Measurements from ENCODE around the gene MYOG.

MYOG gene

DNA sequence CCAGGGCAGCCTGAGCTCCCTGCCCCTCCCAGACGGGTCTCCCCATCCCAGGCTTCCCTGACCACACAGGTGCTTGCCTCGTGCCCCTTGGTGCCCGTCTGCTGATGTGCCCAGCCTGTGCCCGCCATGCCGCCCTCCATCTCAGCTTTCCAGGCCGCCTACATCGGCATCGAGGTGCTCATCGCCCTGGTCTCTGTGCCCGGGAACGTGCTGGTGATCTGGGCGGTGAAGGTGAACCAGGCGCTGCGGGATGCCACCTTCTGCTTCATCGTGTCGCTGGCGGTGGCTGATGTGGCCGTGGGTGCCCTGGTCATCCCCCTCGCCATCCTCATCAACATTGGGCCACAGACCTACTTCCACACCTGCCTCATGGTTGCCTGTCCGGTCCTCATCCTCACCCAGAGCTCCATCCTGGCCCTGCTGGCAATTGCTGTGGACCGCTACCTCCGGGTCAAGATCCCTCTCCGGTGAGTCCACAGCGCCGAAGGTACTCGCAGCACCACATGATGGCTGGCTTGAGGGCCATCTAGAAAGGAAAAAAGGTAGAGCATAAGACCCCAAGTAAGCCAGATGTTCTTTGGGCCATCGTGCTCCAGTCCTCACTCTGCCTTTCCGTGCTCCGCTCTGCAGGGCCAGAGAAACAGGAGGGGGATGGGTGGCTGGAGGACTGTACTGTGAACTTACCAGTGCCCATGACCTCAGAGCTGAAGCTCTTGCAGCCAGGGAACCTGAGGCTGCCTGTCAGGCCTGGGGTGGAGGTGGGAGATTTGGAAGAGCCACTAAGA is 43.1 kb upstream of the MYOG start:
- H3K56ac ChIP-seq (ENCODE audit: low read length) = peak overlapping the region; percentile 87
- H3K79me2 ChIP-seq (ENCODE audit: control insufficient read depth, insufficient read depth, low read length) = peaks cover 2% of the 10 kb centered on the region
- H4K8ac ChIP-seq (ENCODE audit: low read depth, low read length) = no peak overlapping the region
- no peak overlapping the region for H2BK120ac ChIP-seq (ENCODE audit: low read depth, low read length)
- peak overlapping the region; percentile 61 for H2AK5ac ChIP-seq (ENCODE audit: low read length)
- H3K18ac ChIP-seq (ENCODE audit: low read length) = no peak overlapping the region
- no peak for DNase-seq
- no peaks in the 10 kb centered on the region for H3K36me3 ChIP-seq (ENCODE audit: control insufficient read depth, insufficient read depth, low read length)
- no peak overlapping the region for H2BK15ac ChIP-seq (replicated peaks; ENCODE audit: low read depth)
- H3K4me1 ChIP-seq (ENCODE audit: control insufficient read depth, low read depth, low read length) = peaks cover 20% of the 10 kb centered on the region
- no peak overlapping the region for H2BK5ac ChIP-seq (ENCODE audit: low read length)
- H3K27ac ChIP-seq (ENCODE audit: low read depth, low read length) = no peak overlapping the region
- no peak overlapping the region for H3K4me3 ChIP-seq (ENCODE audit: low read length)
- H3K27me3 ChIP-seq (ENCODE audit: insufficient read depth, low read length, poor library complexity) = no peaks in the 10 kb centered on the region
- H3K79me1 ChIP-seq (ENCODE audit: low read length) = no peaks in the 10 kb centered on the region
- peak overlapping the region; percentile 76 for H3K4me2 ChIP-seq (ENCODE audit: low read length)
- H3K23ac ChIP-seq (ENCODE audit: low read length) = peak overlapping the region; percentile 90
- H4K5ac ChIP-seq (ENCODE audit: low read length) = no peak overlapping the region
- no CpG with 5 or more reads among the region's 29 CpGs for WGBS (ENCODE audit: extremely low coverage, insufficient coverage, low lambda C conversion rate)
- no peak overlapping the region for H3K4ac ChIP-seq (ENCODE audit: low read depth, low read length)
- peak overlapping the region; percentile 54 for H3K9ac ChIP-seq (ENCODE audit: low read length)

DNA sequence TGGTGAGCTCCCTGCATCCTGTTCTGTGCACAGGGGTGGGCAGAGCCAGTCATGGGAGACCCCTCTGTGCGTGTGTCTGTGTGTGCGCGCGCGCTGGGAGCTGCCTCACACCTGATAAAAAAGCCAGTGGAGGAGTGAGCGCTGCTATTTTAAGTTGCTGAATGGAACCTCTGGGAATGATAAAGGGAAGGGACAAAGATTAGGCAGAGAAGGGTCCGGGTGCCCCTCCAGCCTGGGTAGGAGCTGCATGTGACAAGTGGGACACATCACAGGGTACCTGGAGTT is 42.6 kb upstream of the MYOG start:
- Histone ChIP-seq H3K4me3 (ENCODE audit: low read length) (peak overlapping the region; percentile 28), H3K56ac (ENCODE audit: low read length) (peak overlapping the region; percentile 87), H3K23ac (ENCODE audit: low read length) (peak overlapping the region; percentile 90), H3K18ac (ENCODE audit: low read length) (peak overlapping the region; percentile 57), H2BK5ac (ENCODE audit: low read length) (no peak overlapping the region), H2AK5ac (ENCODE audit: low read length) (peak overlapping the region; percentile 61), H3K79me1 (ENCODE audit: low read length) (no peaks in the 10 kb centered on the region), H3K27me3 (ENCODE audit: insufficient read depth, low read length, poor library complexity) (no peaks in the 10 kb centered on the region), H3K79me2 (ENCODE audit: control insufficient read depth, insufficient read depth, low read length) (peaks cover 2% of the 10 kb centered on the region), H3K4me1 (ENCODE audit: control insufficient read depth, low read depth, low read length) (peaks cover 16% of the 10 kb centered on the region), H2BK15ac (replicated peaks; ENCODE audit: low read depth) (no peak overlapping the region), H3K9ac (ENCODE audit: low read length) (peak overlapping the region; percentile 54), H4K8ac (ENCODE audit: low read depth, low read length) (no peak overlapping the region), H2BK120ac (ENCODE audit: low read depth, low read length) (no peak overlapping the region), H3K4ac (ENCODE audit: low read depth, low read length) (no peak overlapping the region), H3K36me3 (ENCODE audit: control insufficient read depth, insufficient read depth, low read length) (no peaks in the 10 kb centered on the region), H3K27ac (ENCODE audit: low read depth, low read length) (peak overlapping the region; percentile 78), H4K5ac (ENCODE audit: low read length) (no peak overlapping the region), H3K4me2 (ENCODE audit: low read length) (peak overlapping the region; percentile 76)
- WGBS (ENCODE audit: extremely low coverage, insufficient coverage, low lambda C conversion rate) = no CpG with 5 or more reads among the region's 7 CpGs
- no peak for DNase-seq

DNA sequence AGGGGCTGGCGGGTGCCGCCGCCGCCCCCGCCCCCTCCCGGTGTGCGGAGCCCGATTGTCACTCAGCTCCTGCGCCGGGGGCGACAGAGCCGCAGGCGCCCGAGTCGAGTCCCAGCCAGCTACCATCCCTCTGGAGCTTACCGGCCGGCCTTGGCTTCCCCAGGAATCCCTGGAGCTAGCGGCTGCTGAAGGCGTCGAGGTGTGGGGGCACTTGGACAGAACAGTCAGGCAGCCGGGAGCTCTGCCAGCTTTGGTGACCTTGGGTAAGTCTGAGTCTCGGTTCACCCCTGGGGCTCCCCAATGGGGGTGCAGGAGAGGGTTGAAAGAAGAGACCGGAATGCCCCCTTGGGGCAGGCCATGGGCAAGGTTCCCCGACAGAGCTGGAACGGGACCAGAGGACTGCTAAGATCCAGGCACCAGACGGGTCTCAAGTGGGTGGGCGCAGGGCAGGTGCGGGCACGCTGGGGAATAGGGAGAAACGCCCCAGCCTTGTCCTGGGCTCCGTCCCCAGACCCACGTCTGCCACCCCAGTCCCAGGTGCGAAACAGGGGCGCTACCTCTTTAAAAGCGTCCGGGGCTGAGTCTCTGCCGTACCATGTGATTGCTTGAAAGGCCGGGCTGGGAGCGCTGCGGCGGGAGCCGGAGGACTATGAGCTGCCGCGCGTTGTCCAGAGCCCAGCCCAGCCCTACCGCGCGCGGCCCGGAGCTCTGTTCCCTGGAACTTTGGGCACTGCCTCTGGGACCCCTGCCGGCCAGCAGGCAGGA is 42.0 kb upstream of the MYOG start, which contains the start of gene ADORA1:
Gene ADORA1, plus strand, starts transcription at position 61 of the 765 bp plus-strand sequence. CDS start 1,116 bp downstream, outside the sequence.
- H2BK5ac ChIP-seq (ENCODE audit: low read length) = peak within 1 kb of the TSS; percentile 42
- peak within 1 kb of the TSS; percentile 44 for H3K4me3 ChIP-seq (ENCODE audit: low read length)
- peak within 1 kb of the TSS; percentile 78 for H3K27ac ChIP-seq (ENCODE audit: low read depth, low read length)
- H3K18ac ChIP-seq (ENCODE audit: low read length) = peak within 1 kb of the TSS; percentile 62
- peak within 1 kb of the TSS; percentile 54 for H3K9ac ChIP-seq (ENCODE audit: low read length)
- H3K79me2 ChIP-seq (ENCODE audit: control insufficient read depth, insufficient read depth, low read length) = peaks cover 2% of the 10 kb centered on the region
- H3K36me3 ChIP-seq (ENCODE audit: control insufficient read depth, insufficient read depth, low read length) = no peaks in the 10 kb centered on the region
- H4K8ac ChIP-seq (ENCODE audit: low read depth, low read length) = no peak within 1 kb of the TSS
- peak within 1 kb of the TSS; percentile 69 for H2BK120ac ChIP-seq (ENCODE audit: low read depth, low read length)
- H4K5ac ChIP-seq (ENCODE audit: low read length) = no peak within 1 kb of the TSS
- H3K27me3 ChIP-seq (ENCODE audit: insufficient read depth, low read length, poor library complexity) = no peaks in the 10 kb centered on the region
- H3K4me1 ChIP-seq (ENCODE audit: control insufficient read depth, low read depth, low read length) = peaks cover 16% of the 10 kb centered on the region
- H3K4me2 ChIP-seq (ENCODE audit: low read length) = peak within 1 kb of the TSS; percentile 76
- peak within 1 kb of the TSS; percentile 87 for H3K56ac ChIP-seq (ENCODE audit: low read length)
- WGBS (ENCODE audit: extremely low coverage, insufficient coverage, low lambda C conversion rate) = no CpG with 5 or more reads among the region's 51 CpGs
- peak within 1 kb of the TSS; percentile 84 for H3K4ac ChIP-seq (ENCODE audit: low read depth, low read length)
- DNase-seq = peak; percentile 87
- no peaks in the 10 kb centered on the region for H3K79me1 ChIP-seq (ENCODE audit: low read length)
- peak within 1 kb of the TSS; percentile 90 for H3K23ac ChIP-seq (ENCODE audit: low read length)
- H2AK5ac ChIP-seq (ENCODE audit: low read length) = peak within 1 kb of the TSS; percentile 61
- H2BK15ac ChIP-seq (replicated peaks; ENCODE audit: low read depth) = no peak within 1 kb of the TSS

DNA sequence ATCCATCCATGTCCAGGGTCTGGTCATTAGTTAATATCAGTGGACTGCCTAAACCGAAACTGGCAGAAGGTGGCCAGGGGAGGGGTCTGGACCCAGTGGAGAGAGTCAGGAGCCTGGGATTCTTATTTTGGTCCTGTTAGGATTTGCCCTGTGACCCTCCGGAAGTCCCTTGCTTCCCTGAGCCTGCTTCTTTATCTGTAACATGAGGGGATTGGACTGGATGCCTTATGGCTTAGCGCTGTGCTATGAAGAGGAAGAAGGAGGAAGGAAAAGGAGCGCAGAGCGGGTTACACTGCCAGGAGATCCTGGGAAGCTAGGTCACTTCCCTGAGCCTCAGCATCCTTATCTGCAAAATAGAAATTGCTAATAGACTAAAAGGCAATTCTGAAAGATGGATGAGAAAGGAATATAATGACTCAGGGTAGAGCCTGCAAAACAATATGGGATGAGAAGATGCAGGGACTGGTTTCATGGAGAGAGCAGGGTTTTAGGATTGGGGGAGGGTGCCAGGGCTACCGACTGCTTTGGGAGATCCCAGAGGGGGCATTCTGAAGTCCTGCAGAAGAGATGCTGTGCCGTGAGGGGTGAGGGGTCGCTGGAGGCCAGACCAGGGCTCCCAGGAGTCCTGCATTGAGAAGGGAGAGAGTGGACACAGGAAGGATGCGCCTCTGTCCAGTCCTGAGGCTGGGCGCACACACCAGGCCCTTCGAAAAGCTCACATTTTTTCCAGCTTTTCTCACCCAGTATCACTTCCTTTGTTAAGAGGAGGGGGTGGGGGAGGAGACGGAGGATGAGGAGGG is 41.3 kb upstream of the MYOG start:
- DNase-seq = no peak

DNA sequence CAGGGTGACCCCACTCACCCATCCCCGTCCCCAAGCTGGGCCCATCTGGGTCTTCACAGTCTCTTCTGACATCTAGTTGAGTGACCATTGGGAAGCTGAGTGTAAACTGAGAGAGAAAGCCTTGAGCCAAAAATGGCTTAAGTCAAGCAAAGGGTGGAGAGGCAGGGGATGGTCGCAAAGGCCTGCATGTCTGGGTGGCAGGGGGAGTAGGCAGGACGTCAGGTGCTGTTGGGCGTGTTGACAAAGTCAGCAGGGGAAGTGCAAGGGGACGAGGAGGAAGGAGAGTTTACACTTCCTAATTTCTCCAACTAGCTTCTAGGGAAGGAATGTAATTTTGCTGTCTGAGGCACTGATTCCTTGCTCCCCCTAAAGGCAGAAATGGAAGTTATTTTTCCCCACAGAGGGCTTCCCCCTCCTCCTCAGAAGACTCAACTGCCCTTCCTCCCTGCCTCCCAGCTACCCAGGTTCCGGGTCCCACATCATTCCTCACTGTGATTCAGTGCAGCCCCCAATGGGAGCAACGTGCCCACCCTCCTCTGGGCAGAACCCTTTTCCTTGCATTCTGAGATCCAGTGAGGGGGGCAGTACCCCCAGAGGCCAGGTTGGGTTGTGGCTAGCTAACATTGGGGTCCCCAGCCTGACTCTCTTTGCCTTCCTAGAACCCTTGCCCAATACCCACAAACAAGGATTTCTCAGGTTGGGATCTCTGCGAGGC is 40.5 kb upstream of the MYOG start:
- Histone ChIP-seq H3K27me3 (ENCODE audit: insufficient read depth, low read length, poor library complexity) (no peaks in the 10 kb centered on the region), H3K23ac (ENCODE audit: low read length) (no peak overlapping the region), H3K79me1 (ENCODE audit: low read length) (no peaks in the 10 kb centered on the region), H3K18ac (ENCODE audit: low read length) (peak overlapping the region; percentile 11), H3K4me2 (ENCODE audit: low read length) (no peak overlapping the region), H3K9ac (ENCODE audit: low read length) (peak overlapping the region; percentile 8), H3K56ac (ENCODE audit: low read length) (peak overlapping the region; percentile 68), H2BK15ac (replicated peaks; ENCODE audit: low read depth) (no peak overlapping the region), H3K4me1 (ENCODE audit: control insufficient read depth, low read depth, low read length) (peaks cover 16% of the 10 kb centered on the region), H3K4me3 (ENCODE audit: low read length) (no peak overlapping the region), H3K4ac (ENCODE audit: low read depth, low read length) (peak overlapping the region; percentile 70), H2BK120ac (ENCODE audit: low read depth, low read length) (peak overlapping the region; percentile 69), H3K36me3 (ENCODE audit: control insufficient read depth, insufficient read depth, low read length) (no peaks in the 10 kb centered on the region), H2BK5ac (ENCODE audit: low read length) (no peak overlapping the region), H4K8ac (ENCODE audit: low read depth, low read length) (no peak overlapping the region), H3K27ac (ENCODE audit: low read depth, low read length) (peak overlapping the region; percentile 69), H3K79me2 (ENCODE audit: control insufficient read depth, insufficient read depth, low read length) (peaks cover 2% of the 10 kb centered on the region), H2AK5ac (ENCODE audit: low read length) (peak overlapping the region; percentile 3), H4K5ac (ENCODE audit: low read length) (no peak overlapping the region)
- WGBS (ENCODE audit: extremely low coverage, insufficient coverage, low lambda C conversion rate) = no CpG with 5 or more reads among the region's 8 CpGs
- peak; percentile 86 for DNase-seq

More for the DNA sequence above, 41.3 kb upstream of the MYOG start:
- Histone ChIP-seq H2BK15ac (replicated peaks; ENCODE audit: low read depth) (no peak overlapping the region), H3K27me3 (ENCODE audit: insufficient read depth, low read length, poor library complexity) (no peaks in the 10 kb centered on the region), H3K4me3 (ENCODE audit: low read length) (no peak overlapping the region), H3K56ac (ENCODE audit: low read length) (peak overlapping the region; percentile 68), H3K18ac (ENCODE audit: low read length) (peak overlapping the region; percentile 62), H3K23ac (ENCODE audit: low read length) (no peak overlapping the region), H3K79me2 (ENCODE audit: control insufficient read depth, insufficient read depth, low read length) (peaks cover 2% of the 10 kb centered on the region), H3K79me1 (ENCODE audit: low read length) (no peaks in the 10 kb centered on the region), H3K9ac (ENCODE audit: low read length) (peak overlapping the region; percentile 8), H3K27ac (ENCODE audit: low read depth, low read length) (peak overlapping the region; percentile 69), H2AK5ac (ENCODE audit: low read length) (peak overlapping the region; percentile 3), H3K4me1 (ENCODE audit: control insufficient read depth, low read depth, low read length) (peaks cover 16% of the 10 kb centered on the region), H2BK120ac (ENCODE audit: low read depth, low read length) (peak overlapping the region; percentile 69), H3K4me2 (ENCODE audit: low read length) (peak overlapping the region; percentile 11), H3K36me3 (ENCODE audit: control insufficient read depth, insufficient read depth, low read length) (no peaks in the 10 kb centered on the region), H3K4ac (ENCODE audit: low read depth, low read length) (peak overlapping the region; percentile 70), H4K8ac (ENCODE audit: low read depth, low read length) (no peak overlapping the region), H4K5ac (ENCODE audit: low read length) (no peak overlapping the region), H2BK5ac (ENCODE audit: low read length) (peak overlapping the region; percentile 42)
- no CpG with 5 or more reads among the region's 12 CpGs for WGBS (ENCODE audit: extremely low coverage, insufficient coverage, low lambda C conversion rate)
